Uterus (tissue), 2 donors: Measurements from ENCODE around the gene LPCAT3.

Experiments used
- POLR2A ChIP-seq, 2 donors: fragments of 450-650 bp; IDR thresholded peaks; one replicate each; pipeline ENCODE4 v1.6.1; 2016; ENCODE audit warnings: antibody characterized with exemption in 2 of 2, mild to moderate bottlenecking in 1 of 2, moderate library complexity in 1 of 2
- TF ChIP-seq, protein P1 (sequence below), 4 experiments: fragments of 200-600 bp in 2 of 4; fragments of 450-650 bp in 2 of 4; sonication (generic) in 2 of 4; IDR thresholded peaks; one replicate each; pipeline ENCODE4 v1.5.1; 2016 to 2019; ENCODE audit warnings: antibody characterized with exemption in 4 of 4, mild to moderate bottlenecking in 2 of 4, moderate library complexity in 1 of 4

GRCh38 chr12:6941782-6942181, 76.5 kb downstream of the LPCAT3 start:
- TF ChIP-seq, protein P1, sequence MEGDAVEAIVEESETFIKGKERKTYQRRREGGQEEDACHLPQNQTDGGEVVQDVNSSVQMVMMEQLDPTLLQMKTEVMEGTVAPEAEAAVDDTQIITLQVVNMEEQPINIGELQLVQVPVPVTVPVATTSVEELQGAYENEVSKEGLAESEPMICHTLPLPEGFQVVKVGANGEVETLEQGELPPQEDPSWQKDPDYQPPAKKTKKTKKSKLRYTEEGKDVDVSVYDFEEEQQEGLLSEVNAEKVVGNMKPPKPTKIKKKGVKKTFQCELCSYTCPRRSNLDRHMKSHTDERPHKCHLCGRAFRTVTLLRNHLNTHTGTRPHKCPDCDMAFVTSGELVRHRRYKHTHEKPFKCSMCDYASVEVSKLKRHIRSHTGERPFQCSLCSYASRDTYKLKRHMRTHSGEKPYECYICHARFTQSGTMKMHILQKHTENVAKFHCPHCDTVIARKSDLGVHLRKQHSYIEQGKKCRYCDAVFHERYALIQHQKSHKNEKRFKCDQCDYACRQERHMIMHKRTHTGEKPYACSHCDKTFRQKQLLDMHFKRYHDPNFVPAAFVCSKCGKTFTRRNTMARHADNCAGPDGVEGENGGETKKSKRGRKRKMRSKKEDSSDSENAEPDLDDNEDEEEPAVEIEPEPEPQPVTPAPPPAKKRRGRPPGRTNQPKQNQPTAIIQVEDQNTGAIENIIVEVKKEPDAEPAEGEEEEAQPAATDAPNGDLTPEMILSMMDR (IDR thresholded peaks at IDR 0.05), result no peak
- TF ChIP-seq POLR2A (IDR thresholded peaks at IDR 0.05), result no peak
